Astrocyte of the cerebellum (primary cell): Measurements from ENCODE around the gene B4GALT5.

Source experiments
- DNase-seq: peaks from one replicate; pipeline ENCODE4 v3.0.0-alpha.2; 2011; ENCODE audit warnings: low read depth
- H3K4me3 ChIP-seq: 2 replicates; pipeline ENCODE4 v1.5.1; 2011; ENCODE audit warnings: mild to moderate bottlenecking, low read depth, low read length, moderate library complexity
- CTCF ChIP-seq: IDR thresholded peaks from 2 replicates; pipeline ENCODE4 v1.5.1; 2012; ENCODE audit warnings: low read length, low read depth, moderate library complexity, mild to moderate bottlenecking; ENCODE audit errors: missing control alignments
- in situ Hi-C: cut with HindIII; loops from 2 replicates; pipeline ENCODE4 v1.10.0; 2017; ENCODE audit warnings: low sequenced_read_pairs

Gene B4GALT5

GRCh38 chr20:49756241-49756640, 42.6 kb upstream of the B4GALT5 start:
- no peak for DNase-seq
- H3K4me3 ChIP-seq: no peak overlapping the region
- no peak for TF ChIP-seq CTCF
- in situ Hi-C loops: no loop called here

GRCh38 chr20:49754596-49754995, 40.9 kb upstream of the B4GALT5 start:
- in situ Hi-C loops: no loop called here
- no peak for DNase-seq
- no peak overlapping the region for H3K4me3 ChIP-seq
- TF ChIP-seq CTCF: no peak

- TF ChIP-seq CTCF: no peak
- in situ Hi-C loops: no loop called here
- no peak overlapping the region for H3K4me3 ChIP-seq
- no peak for DNase-seq
Measured at GRCh38 chr20:49753133-49753532, 39.5 kb upstream of the B4GALT5 start.

GRCh38 chr20:49752201-49752903, 38.7 kb upstream of the B4GALT5 start:
- no peak overlapping the region for H3K4me3 ChIP-seq
- in situ Hi-C loops: no loop called here
- TF ChIP-seq CTCF: no peak
- DNase-seq: no peak

GRCh38 chr20:49751397-49751736, 37.7 kb upstream of the B4GALT5 start:
- in situ Hi-C loops: no loop called here
- no peak for TF ChIP-seq CTCF
- H3K4me3 ChIP-seq: no peak overlapping the region
- no peak for DNase-seq

GRCh38 chr20:49750611-49751396, 37.1 kb upstream of the B4GALT5 start:
- in situ Hi-C loops: no loop called here
- no peak for TF ChIP-seq CTCF
- no peak overlapping the region for H3K4me3 ChIP-seq
- no peak for DNase-seq
